IPS-11a (cell line): ENCODE results near the gene AIM2.
"Not testable (repeated sequence)": the region's sequence is repeated elsewhere in the genome, so short reads cannot be mapped to it uniquely, and the experiment has no call there.

Experiments used
- H3K4me3 ChIP-seq: one replicate; pipeline ENCODE4 v1.5.1; 2013; ENCODE audit warnings: low read depth, low read length, control low read depth

Gene AIM2

GRCh38 chr1:159076438-159077119 is at the start of gene AIM2:
Gene AIM2 (minus strand): TSS chr1:159076766. CDS start chr1:159073499, 3,267 bp downstream.
- H3K4me3 ChIP-seq, result no peak within 1 kb of the TSS

- H3K4me3 ChIP-seq, result no peak overlapping the region
Measured at GRCh38 chr1:159123587-159123986, 47.0 kb upstream of the AIM2 start.

- no peak overlapping the region for H3K4me3 ChIP-seq
Measured at GRCh38 chr1:159122005-159122621, 45.5 kb upstream of the AIM2 start.

- H3K4me3 ChIP-seq, result no peak overlapping the region
Measured at GRCh38 chr1:159121526-159121925, 45.0 kb upstream of the AIM2 start.

GRCh38 chr1:159120317-159120716 is 43.8 kb upstream of the AIM2 start:
- H3K4me3 ChIP-seq, result no peak overlapping the region

GRCh38 chr1:159113596-159114433 is 37.2 kb upstream of the AIM2 start:
- H3K4me3 ChIP-seq, result no peak overlapping the region

- H3K4me3 ChIP-seq, result not testable (repeated sequence)
Measured at GRCh38 chr1:159103021-159103420, 26.5 kb upstream of the AIM2 start.

- no peak overlapping the region for H3K4me3 ChIP-seq
Measured at GRCh38 chr1:159100589-159100988, 24.0 kb upstream of the AIM2 start.

- no peak overlapping the region for H3K4me3 ChIP-seq
Measured at GRCh38 chr1:159098596-159098995, 22.0 kb upstream of the AIM2 start.

- no peak overlapping the region for H3K4me3 ChIP-seq
Measured at GRCh38 chr1:159092036-159092760, 15.6 kb upstream of the AIM2 start.

- no peak overlapping the region for H3K4me3 ChIP-seq
Measured at GRCh38 chr1:159091607-159092031, 15.1 kb upstream of the AIM2 start.

GRCh38 chr1:159091180-159091560 is 14.6 kb upstream of the AIM2 start:
- H3K4me3 ChIP-seq, result no peak overlapping the region

GRCh38 chr1:159090286-159091179 is 14.0 kb upstream of the AIM2 start:
- H3K4me3 ChIP-seq, result no peak overlapping the region

- H3K4me3 ChIP-seq, result no peak overlapping the region
Measured at GRCh38 chr1:159089184-159089791, 12.7 kb upstream of the AIM2 start.

- H3K4me3 ChIP-seq, result no peak overlapping the region
Measured at GRCh38 chr1:159088546-159089183, 12.1 kb upstream of the AIM2 start.

GRCh38 chr1:159088050-159088449 is 11.5 kb upstream of the AIM2 start:
- H3K4me3 ChIP-seq, result no peak overlapping the region

- no peak overlapping the region for H3K4me3 ChIP-seq
Measured at GRCh38 chr1:159084867-159085266, 8.3 kb upstream of the AIM2 start.

GRCh38 chr1:159084152-159084551 is 7.6 kb upstream of the AIM2 start:
- no peak overlapping the region for H3K4me3 ChIP-seq

- H3K4me3 ChIP-seq, result no peak overlapping the region
Measured at GRCh38 chr1:159083013-159083412, 6.4 kb upstream of the AIM2 start.
